ENCODE data around the gene KLHL11. TPM values are rescaled to one million over a fixed set of nuclear protein-coding genes. Genes with fewer than 3 reads are reported as not detected.

The KLHL11 gene
- total and polyA plus RNA-seq, 2 experiments from 2014 or later = 8.7 to 25.5 TPM

DNA sequence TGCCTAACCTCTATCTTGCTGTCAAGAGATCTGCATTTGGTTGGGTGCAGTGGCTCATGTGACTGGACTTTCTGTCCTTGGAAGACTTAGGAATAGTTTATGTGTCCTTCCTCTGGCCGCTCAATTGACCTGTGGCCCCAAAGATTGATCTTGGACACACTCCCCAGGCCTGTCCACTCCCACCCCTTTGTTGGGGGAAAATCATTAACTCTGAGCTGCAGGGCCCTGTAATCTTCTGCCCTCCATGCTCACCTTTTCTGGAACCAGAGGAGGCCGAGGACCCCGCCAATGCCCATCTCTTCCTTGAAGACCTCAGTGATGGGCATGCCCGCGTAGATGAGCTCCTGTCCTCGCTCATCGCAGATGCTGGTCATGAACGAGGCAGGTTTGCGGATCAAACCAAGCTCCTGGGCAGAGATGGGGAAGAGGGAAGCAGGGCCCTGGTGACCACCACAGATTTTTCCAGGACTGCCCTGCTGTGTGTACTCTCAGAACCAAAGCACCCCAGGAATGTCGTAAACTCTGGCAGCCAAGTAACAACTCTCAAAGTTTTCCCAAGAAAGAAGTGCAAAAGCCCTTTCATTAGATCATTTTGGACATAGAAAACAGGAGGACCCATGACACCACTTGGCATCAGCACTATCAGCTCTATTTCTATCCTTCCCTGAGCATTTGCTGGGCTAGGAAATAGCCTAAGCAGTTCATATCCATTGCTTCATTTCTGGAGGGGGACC is 8.5 kb upstream of the KLHL11 start (continued):
- TF ChIP-seq, protein P1, sequence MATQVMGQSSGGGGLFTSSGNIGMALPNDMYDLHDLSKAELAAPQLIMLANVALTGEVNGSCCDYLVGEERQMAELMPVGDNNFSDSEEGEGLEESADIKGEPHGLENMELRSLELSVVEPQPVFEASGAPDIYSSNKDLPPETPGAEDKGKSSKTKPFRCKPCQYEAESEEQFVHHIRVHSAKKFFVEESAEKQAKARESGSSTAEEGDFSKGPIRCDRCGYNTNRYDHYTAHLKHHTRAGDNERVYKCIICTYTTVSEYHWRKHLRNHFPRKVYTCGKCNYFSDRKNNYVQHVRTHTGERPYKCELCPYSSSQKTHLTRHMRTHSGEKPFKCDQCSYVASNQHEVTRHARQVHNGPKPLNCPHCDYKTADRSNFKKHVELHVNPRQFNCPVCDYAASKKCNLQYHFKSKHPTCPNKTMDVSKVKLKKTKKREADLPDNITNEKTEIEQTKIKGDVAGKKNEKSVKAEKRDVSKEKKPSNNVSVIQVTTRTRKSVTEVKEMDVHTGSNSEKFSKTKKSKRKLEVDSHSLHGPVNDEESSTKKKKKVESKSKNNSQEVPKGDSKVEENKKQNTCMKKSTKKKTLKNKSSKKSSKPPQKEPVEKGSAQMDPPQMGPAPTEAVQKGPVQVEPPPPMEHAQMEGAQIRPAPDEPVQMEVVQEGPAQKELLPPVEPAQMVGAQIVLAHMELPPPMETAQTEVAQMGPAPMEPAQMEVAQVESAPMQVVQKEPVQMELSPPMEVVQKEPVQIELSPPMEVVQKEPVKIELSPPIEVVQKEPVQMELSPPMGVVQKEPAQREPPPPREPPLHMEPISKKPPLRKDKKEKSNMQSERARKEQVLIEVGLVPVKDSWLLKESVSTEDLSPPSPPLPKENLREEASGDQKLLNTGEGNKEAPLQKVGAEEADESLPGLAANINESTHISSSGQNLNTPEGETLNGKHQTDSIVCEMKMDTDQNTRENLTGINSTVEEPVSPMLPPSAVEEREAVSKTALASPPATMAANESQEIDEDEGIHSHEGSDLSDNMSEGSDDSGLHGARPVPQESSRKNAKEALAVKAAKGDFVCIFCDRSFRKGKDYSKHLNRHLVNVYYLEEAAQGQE (IDR thresholded peaks at IDR 0.05; ENCODE audit: unreplicated experiment) = no peak
- TF ChIP-seq JUNB (IDR thresholded peaks at IDR 0.05; ENCODE audit: unreplicated experiment) = no peak
- no peak for TF ChIP-seq CREB1 (CRISPR knock-in tag; IDR thresholded peaks at IDR 0.05; ENCODE audit: low read depth)
- no peak for TF ChIP-seq EZH2phosphoT487 (IDR thresholded peaks at IDR 0.05; ENCODE audit: unreplicated experiment)
- TF ChIP-seq ZNF114 (CRISPR knock-in tag; IDR thresholded peaks at IDR 0.05) = no peak
- TF ChIP-seq ZNF331 (CRISPR knock-in tag; IDR thresholded peaks at IDR 0.05; ENCODE audit: low read depth) = no peak
- TF ChIP-seq POLR2AphosphoS5 (IDR thresholded peaks at IDR 0.05; ENCODE audit: low read depth) = no peak
- no peak for TF ChIP-seq EZH2 (IDR thresholded peaks at IDR 0.05; ENCODE audit: low read depth, unreplicated experiment)
- TF ChIP-seq NANOG (IDR thresholded peaks at IDR 0.05; ENCODE audit: borderline replicate concordance) = no peak

- peaks cover 78% of the 10 kb centered on the region for H3K36me3 ChIP-seq (ENCODE audit: insufficient read depth)
- Mint-ChIP-seq H3K4me1 (no peaks in the 10 kb centered on the region), H3K36me3 (ENCODE audit: low read depth) (peaks cover 95% of the 10 kb centered on the region)
- no peak for TF ChIP-seq JUNB (IDR thresholded peaks at IDR 0.05; ENCODE audit: unreplicated experiment)
- no peak for TF ChIP-seq EZH2phosphoT487 (IDR thresholded peaks at IDR 0.05; ENCODE audit: unreplicated experiment)
- no peak for TF ChIP-seq POLR2AphosphoS5 (IDR thresholded peaks at IDR 0.05; ENCODE audit: low read depth)
- no peak for TF ChIP-seq CREB1 (CRISPR knock-in tag; IDR thresholded peaks at IDR 0.05; ENCODE audit: low read depth)
- TF ChIP-seq, protein P1 (IDR thresholded peaks at IDR 0.05; ENCODE audit: unreplicated experiment) = no peak
- no peak for TF ChIP-seq ETS1 (IDR thresholded peaks at IDR 0.05)
- TF ChIP-seq ZNF114 (CRISPR knock-in tag; IDR thresholded peaks at IDR 0.05) = no peak
These were observed 6.6 kb upstream of the KLHL11 start for GRCh38 chr17:41871789-41872188.

More at GRCh38 chr17:41871789-41872188, 6.6 kb upstream of the KLHL11 start:
- Histone ChIP-seq H3K9me2 (ENCODE audit: insufficient read depth) (no peaks in the 10 kb centered on the region), H3K27ac (ENCODE audit: low read depth) (no peak overlapping the region), H3K79me2 (replicated peaks; ENCODE audit: insufficient read depth) (no peaks in the 10 kb centered on the region), H2AFZ (no peak overlapping the region), H4K20me1 (replicated peaks; ENCODE audit: insufficient read depth) (peaks cover 8% of the 10 kb centered on the region), H3K4me2 (no peak overlapping the region), H3K27me3 (ENCODE audit: insufficient read depth) (no peaks in the 10 kb centered on the region), H3F3A (replicated peaks; ENCODE audit: low read depth) (peaks cover 39% of the 10 kb centered on the region), H3K4me3 (no peak overlapping the region), H3K4me1 (ENCODE audit: insufficient read depth) (no peaks in the 10 kb centered on the region)
- Mint-ChIP-seq H3K27me3 (ENCODE audit: insufficient read depth, low read depth, poor library complexity) (peaks cover 7% of the 10 kb centered on the region), H3K9me3 (peaks cover 8% of the 10 kb centered on the region; the same call in 2 of the 3 replicates), H3K27ac (no peak overlapping the region), H3K4me3 (no peak overlapping the region)
- no peak for ATAC-seq
- no peak for DNase-seq (ENCODE audit: low spot score)
